CD4-positive, alpha-beta T cell (primary cell): ENCODE results near the gene ZNF169. TPM values are rescaled to one million over a fixed set of nuclear protein-coding genes. Genes with fewer than 3 reads are reported as not detected.

Source experiments
- ATAC-seq: fragments of 200-7000 bp; cut with Tn5 transposase; one replicate; pipeline ENCODE4 v1.10.0; 2022; ENCODE audit warnings: mild to moderate bottlenecking; ENCODE audit not compliant: poor library complexity
- CTCF ChIA-PET: fragments of 350-600 bp; sonication (Branson Sonifier 250); formaldehyde crosslinking; loops from one replicate; lab custom pipeline; 2021; ENCODE audit warnings: antibody characterized with exemption, inconsistent platforms; lab: Charles Lee
- POLR2A ChIA-PET: fragments of 350-600 bp; sonication (Branson Sonifier 250); formaldehyde crosslinking; loops from one replicate; lab custom pipeline; 2021; ENCODE audit warnings: antibody characterized with exemption, inconsistent platforms; lab: Charles Lee
- DNase-seq, 14 experiments: peaks; one replicate each; pipeline ENCODE4 v3.0.0-alpha.2; 2013 to 2020; ENCODE audit warnings: mixed read lengths in 2 of 14
- H3K27ac ChIP-seq, 2 donors: one replicate each; pipeline versions ENCODE4 v1.5.1 to v1.7.0; 2013; ENCODE audit warnings: low read length in 2 of 2, low read depth in 1 of 2, mild to moderate bottlenecking in 1 of 2
- H3K27me3 ChIP-seq, 2 experiments: 1 replicate in 1 of 2; 2 replicates in 1 of 2; pipeline versions ENCODE4 v1.6.1 to v1.7.0; 2013; ENCODE audit warnings: low read length in 2 of 2, control low read depth in 1 of 2, mild to moderate bottlenecking in 1 of 2, moderate library complexity in 1 of 2; ENCODE audit not compliant: insufficient read depth in 2 of 2, control insufficient read depth in 1 of 2
- H3K36me3 ChIP-seq: one replicate; pipeline ENCODE4 v1.6.1; 2013; ENCODE audit warnings: low read length, control low read depth; ENCODE audit not compliant: insufficient read depth
- H3K4me1 ChIP-seq: one replicate; pipeline ENCODE4 v1.6.1; 2013; ENCODE audit warnings: low read length, control low read depth; ENCODE audit not compliant: insufficient read depth
- H3K4me3 ChIP-seq: one replicate; pipeline ENCODE4 v1.5.1; 2013; ENCODE audit warnings: mild to moderate bottlenecking, low read length, moderate library complexity
- H3K9me3 ChIP-seq, 2 experiments: 1 replicate in 1 of 2; 2 replicates in 1 of 2; pipeline versions ENCODE4 v1.6.1 to v1.7.0; 2013; ENCODE audit warnings: low read length in 2 of 2, mild to moderate bottlenecking in 2 of 2, control low read depth in 1 of 2, moderate library complexity in 1 of 2; ENCODE audit not compliant: control insufficient read depth in 1 of 2, insufficient read depth in 1 of 2
- H3K27ac Mint-ChIP-seq: one replicate; pipeline ENCODE4 v1.8.0; 2020; ENCODE audit warnings: mixed read lengths
- H3K27me3 Mint-ChIP-seq: one replicate; pipeline ENCODE4 v1.8.0; 2021; ENCODE audit warnings: mixed read lengths
- H3K36me3 Mint-ChIP-seq: one replicate; pipeline ENCODE4 v1.8.0; 2021; ENCODE audit warnings: low read depth, mixed read lengths
- H3K4me1 Mint-ChIP-seq: one replicate; pipeline ENCODE4 v1.8.0; 2021; ENCODE audit warnings: low read depth, mixed read lengths
- H3K4me3 Mint-ChIP-seq: one replicate; pipeline ENCODE4 v1.8.0; 2020; ENCODE audit warnings: mild to moderate bottlenecking, mixed read lengths
- H3K9me3 Mint-ChIP-seq: one replicate; pipeline ENCODE4 v1.8.0; 2020; ENCODE audit warnings: mixed read lengths
- intact Hi-C, 2 experiments: fragments of 100-400 bp; cut with DNase I in 1 of 2; cut with micrococcal nuclease in 1 of 2; formaldehyde crosslinking; loops; one replicate each; pipeline versions ENCODE4 v1.15.1 to v1.9.0; 2023 to 2025; cut with DNase I, micrococcal nuclease
- total RNA-seq, 174 experiments: library from RNA in 2 of 174; stranded (reverse) in 2 of 174; gene quantifications; one replicate each; pipeline ENCODE4 v1.2.3 and lab custom pipeline; 2021 to 2026
- TF ChIP-seq, protein P1 (sequence below): fragments of 200-600 bp; IDR thresholded peaks from one replicate; pipeline ENCODE4 v1.8.0; 2022; ENCODE audit warnings: antibody characterized with exemption, mild to moderate bottlenecking

Gene ZNF169
- total RNA-seq, 2 experiments from 2014 or later, result 3.5 to 5.1 TPM

DNA sequence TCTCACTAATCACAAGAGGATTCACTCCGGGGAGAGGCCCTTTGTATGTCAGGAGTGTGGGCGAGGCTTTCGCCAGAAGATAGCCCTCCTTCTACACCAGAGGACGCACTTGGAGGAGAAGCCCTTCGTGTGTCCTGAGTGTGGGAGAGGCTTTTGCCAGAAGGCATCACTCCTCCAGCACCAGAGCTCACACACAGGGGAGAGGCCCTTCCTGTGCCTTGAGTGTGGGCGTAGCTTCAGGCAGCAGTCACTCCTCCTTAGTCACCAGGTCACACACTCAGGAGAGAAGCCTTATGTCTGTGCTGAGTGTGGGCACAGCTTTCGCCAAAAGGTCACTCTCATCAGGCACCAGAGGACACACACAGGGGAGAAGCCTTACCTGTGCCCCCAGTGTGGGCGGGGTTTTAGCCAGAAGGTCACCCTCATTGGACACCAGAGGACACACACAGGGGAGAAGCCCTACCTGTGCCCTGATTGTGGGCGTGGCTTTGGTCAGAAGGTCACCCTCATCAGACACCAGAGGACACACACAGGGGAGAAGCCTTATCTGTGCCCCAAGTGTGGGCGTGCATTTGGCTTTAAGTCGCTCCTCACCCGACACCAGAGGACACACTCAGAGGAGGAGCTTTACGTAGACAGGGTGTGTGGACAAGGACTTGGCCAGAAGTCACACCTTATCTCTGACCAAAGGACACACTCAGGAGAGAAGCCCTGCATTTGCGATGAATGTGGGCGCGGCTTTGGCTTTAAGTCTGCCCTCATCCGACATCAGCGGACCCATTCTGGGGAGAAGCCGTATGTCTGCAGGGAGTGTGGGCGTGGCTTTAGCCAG lies 41.6 kb downstream of the ZNF169 start:
- no peak for DNase-seq
- TF ChIP-seq, protein P1, sequence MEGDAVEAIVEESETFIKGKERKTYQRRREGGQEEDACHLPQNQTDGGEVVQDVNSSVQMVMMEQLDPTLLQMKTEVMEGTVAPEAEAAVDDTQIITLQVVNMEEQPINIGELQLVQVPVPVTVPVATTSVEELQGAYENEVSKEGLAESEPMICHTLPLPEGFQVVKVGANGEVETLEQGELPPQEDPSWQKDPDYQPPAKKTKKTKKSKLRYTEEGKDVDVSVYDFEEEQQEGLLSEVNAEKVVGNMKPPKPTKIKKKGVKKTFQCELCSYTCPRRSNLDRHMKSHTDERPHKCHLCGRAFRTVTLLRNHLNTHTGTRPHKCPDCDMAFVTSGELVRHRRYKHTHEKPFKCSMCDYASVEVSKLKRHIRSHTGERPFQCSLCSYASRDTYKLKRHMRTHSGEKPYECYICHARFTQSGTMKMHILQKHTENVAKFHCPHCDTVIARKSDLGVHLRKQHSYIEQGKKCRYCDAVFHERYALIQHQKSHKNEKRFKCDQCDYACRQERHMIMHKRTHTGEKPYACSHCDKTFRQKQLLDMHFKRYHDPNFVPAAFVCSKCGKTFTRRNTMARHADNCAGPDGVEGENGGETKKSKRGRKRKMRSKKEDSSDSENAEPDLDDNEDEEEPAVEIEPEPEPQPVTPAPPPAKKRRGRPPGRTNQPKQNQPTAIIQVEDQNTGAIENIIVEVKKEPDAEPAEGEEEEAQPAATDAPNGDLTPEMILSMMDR, result no peak
- ChIA-PET CTCF (no interaction called here), POLR2A (no interaction called here)
- no peak overlapping the region for H3K4me3 Mint-ChIP-seq
- no peaks in the 10 kb centered on the region for H3K9me3 Mint-ChIP-seq
- H3K4me3 ChIP-seq, result no peak overlapping the region
- intact Hi-C loops, result no loop called here
- H3K9me3 ChIP-seq, result no peaks in the 10 kb centered on the region
- H3K27ac ChIP-seq, result no peak overlapping the region
- H3K4me1 ChIP-seq, result no peaks in the 10 kb centered on the region
- peaks cover 30% of the 10 kb centered on the region for H3K36me3 Mint-ChIP-seq
- peaks cover 5% of the 10 kb centered on the region for H3K36me3 ChIP-seq
- no peak overlapping the region for H3K27ac Mint-ChIP-seq
- ATAC-seq, result no peak
- no peaks in the 10 kb centered on the region for H3K4me1 Mint-ChIP-seq
- H3K27me3 Mint-ChIP-seq, result no peaks in the 10 kb centered on the region
- no peaks in the 10 kb centered on the region for H3K27me3 ChIP-seq

DNA sequence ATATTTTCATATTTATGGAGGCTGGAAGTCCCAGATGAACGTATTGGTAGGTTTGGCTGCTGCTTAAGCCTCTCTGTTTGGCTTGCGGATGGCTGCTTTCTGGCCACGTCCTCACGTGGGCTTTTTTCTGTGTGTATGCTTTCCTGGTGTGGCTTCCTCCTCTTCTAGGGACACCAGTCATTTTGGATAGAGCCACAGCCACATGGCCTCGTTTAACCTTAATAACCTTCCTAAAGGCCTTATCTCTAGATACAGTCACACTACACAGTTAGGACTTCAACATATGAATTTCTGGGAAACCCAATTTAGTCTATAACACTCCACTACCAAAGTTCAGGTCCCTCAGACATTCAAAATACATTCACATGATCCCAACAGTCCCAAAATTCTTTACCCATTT lies 42.5 kb downstream of the ZNF169 start:
- H3K27ac Mint-ChIP-seq, result no peak overlapping the region
- no peaks in the 10 kb centered on the region for H3K9me3 ChIP-seq
- no peaks in the 10 kb centered on the region for H3K4me1 Mint-ChIP-seq
- H3K27ac ChIP-seq, result no peak overlapping the region
- H3K4me3 ChIP-seq, result no peak overlapping the region
- CTCF ChIA-PET, result no interaction called here
- no peaks in the 10 kb centered on the region for H3K27me3 Mint-ChIP-seq
- TF ChIP-seq, protein P1, result no peak
- no peaks in the 10 kb centered on the region for H3K27me3 ChIP-seq
- intact Hi-C loops, result no loop called here
- H3K36me3 ChIP-seq, result peaks cover 5% of the 10 kb centered on the region
- no peaks in the 10 kb centered on the region for H3K4me1 ChIP-seq
- H3K36me3 Mint-ChIP-seq, result peaks cover 21% of the 10 kb centered on the region
- POLR2A ChIA-PET, result no interaction called here
- H3K9me3 Mint-ChIP-seq, result no peaks in the 10 kb centered on the region
- ATAC-seq, result no peak
- DNase-seq, result no peak
- H3K4me3 Mint-ChIP-seq, result no peak overlapping the region

GRCh38 chr9:94302426-94302825 lies 43.3 kb downstream of the ZNF169 start:
- no peak overlapping the region for H3K27ac Mint-ChIP-seq
- H3K9me3 Mint-ChIP-seq, result no peaks in the 10 kb centered on the region
- ChIA-PET POLR2A (no interaction called here), CTCF (no interaction called here)
- H3K4me3 Mint-ChIP-seq, result no peak overlapping the region
- peaks cover 13% of the 10 kb centered on the region for H3K36me3 Mint-ChIP-seq
- Histone ChIP-seq H3K27me3 (no peaks in the 10 kb centered on the region), H3K27ac (no peak overlapping the region), H3K4me1 (no peaks in the 10 kb centered on the region), H3K9me3 (no peaks in the 10 kb centered on the region), H3K4me3 (no peak overlapping the region), H3K36me3 (peaks cover 5% of the 10 kb centered on the region)
- intact Hi-C loops, result no loop called here
- ATAC-seq (no peak), DNase-seq (no peak)
- TF ChIP-seq, protein P1, result no peak
- no peaks in the 10 kb centered on the region for H3K4me1 Mint-ChIP-seq
- no peaks in the 10 kb centered on the region for H3K27me3 Mint-ChIP-seq
